ENCODE measurements around the gene CDK17. TPM values are rescaled to one million over a fixed set of nuclear protein-coding genes. Genes with fewer than 3 reads are reported as not detected.

The CDK17 gene
- total RNA-seq, 4 donors from 2014 or later: 32.4 to 64.7 (median 49.0) TPM

- intact Hi-C loops (cut with DNase I): no loop called here
- Histone ChIP-seq H3K4me3 (replicated peaks in 1 of 3) (no peak overlapping the region), H3K9me3 (no peaks in the 10 kb centered on the region), H3K4me1 (no peaks in the 10 kb centered on the region), H3K27me3 (no peaks in the 10 kb centered on the region), H3K36me3 (no peaks in the 10 kb centered on the region), H3K27ac (no peak overlapping the region)
- DNase-seq: no peak
- 96 to 99% methylated on average over 4 of the region's 4 CpGs for WGBS, 2 donors
- no peak for TF ChIP-seq CTCF (IDR thresholded peaks at IDR 0.05)
- no peak for TF ChIP-seq POLR2A (IDR thresholded peaks at IDR 0.05)
Observed at GRCh38 chr12:96336489-96336888, 63.8 kb downstream of the CDK17 start.

- intact Hi-C loops (cut with DNase I): no loop called here
- 36 to 48% methylated on average over 5 of the region's 5 CpGs for whole genome bisulfite sequencing, 2 donors
- TF ChIP-seq POLR2A (IDR thresholded peaks at IDR 0.05): no peak
- TF ChIP-seq CTCF (IDR thresholded peaks at IDR 0.05): no peak
- H3K36me3 ChIP-seq: no peaks in the 10 kb centered on the region
- H3K4me1 ChIP-seq: no peaks in the 10 kb centered on the region
- no peak for DNase-seq
- H3K27me3 ChIP-seq: no peaks in the 10 kb centered on the region
- H3K4me3 ChIP-seq (replicated peaks in 1 of 3): no peak overlapping the region
- H3K9me3 ChIP-seq: no peaks in the 10 kb centered on the region
- H3K27ac ChIP-seq: no peak overlapping the region
Observed at GRCh38 chr12:96335270-96335669, 65.0 kb downstream of the CDK17 start.

- Histone ChIP-seq H3K27me3 (no peaks in the 10 kb centered on the region), H3K27ac (no peak overlapping the region), H3K4me3 (replicated peaks in 1 of 3) (no peak overlapping the region), H3K9me3 (no peaks in the 10 kb centered on the region), H3K36me3 (no peaks in the 10 kb centered on the region), H3K4me1 (no peaks in the 10 kb centered on the region)
- intact Hi-C loops (cut with DNase I): no loop called here
- no peak for TF ChIP-seq CTCF (IDR thresholded peaks at IDR 0.05)
- DNase-seq: no peak
- WGBS, 2 donors: 91% methylated on average over 2 of the region's 2 CpGs
Observed at GRCh38 chr12:96334502-96334901, 65.7 kb downstream of the CDK17 start.

- no peaks in the 10 kb centered on the region for H3K9me3 ChIP-seq
Observed at GRCh38 chr12:96329545-96329944, 70.7 kb downstream of the CDK17 start.

GRCh38 chr12:96329018-96329417, 71.2 kb downstream of the CDK17 start:
- intact Hi-C loops (cut with DNase I): no loop called here
- 97 to 98% methylated on average over 2 of the region's 2 CpGs for WGBS, 2 donors
- Histone ChIP-seq H3K4me3 (replicated peaks in 1 of 3) (no peak overlapping the region), H3K4me1 (peaks cover 0 to 13% of the 10 kb centered on the region in 2 donors), H3K36me3 (no peaks in the 10 kb centered on the region), H3K27me3 (no peaks in the 10 kb centered on the region), H3K27ac (no peak overlapping the region), H3K9me3 (no peaks in the 10 kb centered on the region)
- TF ChIP-seq POLR2A (IDR thresholded peaks at IDR 0.05) (no peak), CTCF (IDR thresholded peaks at IDR 0.05) (no peak)
- no peak for DNase-seq

More at GRCh38 chr12:96329545-96329944, 70.7 kb downstream of the CDK17 start:
- H3K27me3 ChIP-seq: no peaks in the 10 kb centered on the region
- DNase-seq: no peak
- intact Hi-C loops (cut with DNase I): no loop called here
- no peak for TF ChIP-seq CTCF (IDR thresholded peaks at IDR 0.05)
- no peak for TF ChIP-seq POLR2A (IDR thresholded peaks at IDR 0.05)
- H3K4me1 ChIP-seq: peaks cover 0 to 13% of the 10 kb centered on the region in 2 donors
- H3K4me3 ChIP-seq (replicated peaks in 1 of 3): no peak overlapping the region
- H3K27ac ChIP-seq: no peak overlapping the region
- WGBS, 2 donors: 90 to 91% methylated on average over 3 of the region's 3 CpGs
- no peaks in the 10 kb centered on the region for H3K36me3 ChIP-seq

All from thyroid gland (tissue), 4 donors.